Occipital lobe (tissue), 2 donors: ENCODE measurements around the gene RHAG. TPM values are rescaled to one million over a fixed set of nuclear protein-coding genes. Genes with fewer than 3 reads are reported as not detected.
"Not testable (repeated sequence)": the region's sequence is repeated elsewhere in the genome, so short reads cannot be mapped to it uniquely, and the experiment has no call there.

Experiments
- DNase-seq: peaks from one replicate; lab custom pipeline; 2025; lab: John Stamatoyannopoulos, UW
- total RNA-seq: library from RNA; depleted of rRNA; stranded (reverse); fragments of >200 nt; gene quantifications from one replicate; pipeline ENCODE4 v1.2.3, GENCODE V29; 2014

The RHAG gene
- total RNA-seq, result not detected

DNA sequence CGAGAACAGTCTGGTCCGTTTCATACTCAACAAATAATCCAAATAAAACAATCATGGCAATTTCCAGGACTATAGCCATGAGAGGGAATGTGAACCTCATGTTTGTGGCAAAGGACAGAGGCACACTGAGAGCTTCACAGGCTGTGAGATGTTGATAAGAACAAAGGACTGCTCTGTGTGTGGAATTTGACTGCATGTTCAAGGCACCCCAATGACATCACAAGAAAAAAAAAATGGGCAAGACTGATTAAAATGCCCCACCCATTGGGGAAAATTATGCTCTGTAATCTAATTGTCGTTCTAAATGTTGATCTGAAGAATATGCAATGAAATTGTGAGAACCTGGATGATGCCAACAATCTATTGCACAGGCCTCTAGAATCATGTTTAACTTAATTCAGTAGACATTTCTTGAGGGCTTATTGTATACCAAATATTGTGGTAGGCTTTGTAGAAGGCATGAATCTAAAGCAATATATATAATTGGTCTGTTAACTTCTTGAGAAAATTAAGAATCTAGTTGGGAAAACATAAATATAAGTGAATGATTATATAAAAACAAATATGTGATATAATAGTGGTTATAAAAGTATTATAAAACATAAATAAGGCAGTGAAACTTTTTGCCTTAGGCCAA is at the start of gene RHAG:
TSS of gene RHAG (minus strand) at position 127 of the 637 bp plus-strand sequence. CDS start at position 100, 27 bp downstream.
- no peak for DNase-seq

- no peak for DNase-seq
Observed at GRCh38 chr6:49676671-49677281, 40.1 kb upstream of the RHAG start.

DNA sequence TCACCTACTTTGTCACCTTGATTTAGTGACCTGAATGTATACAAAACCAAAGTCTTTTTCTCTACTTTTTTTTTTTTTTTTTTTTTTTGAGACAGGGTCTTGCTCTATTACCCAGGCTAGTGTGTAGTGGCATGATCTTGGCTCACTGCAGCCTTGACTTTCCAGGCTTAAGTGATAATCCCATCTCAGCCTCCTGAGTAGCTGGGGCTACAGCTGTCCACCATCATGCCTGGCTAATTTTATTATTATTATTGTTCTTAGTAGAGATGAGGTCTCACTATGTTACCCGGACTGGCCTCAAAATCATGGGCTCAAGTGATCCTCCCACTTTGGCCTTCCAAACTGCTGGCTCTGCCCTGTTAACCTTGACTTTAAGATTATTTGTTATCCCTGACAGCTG is 39.2 kb upstream of the RHAG start:
- no peak for DNase-seq

DNA sequence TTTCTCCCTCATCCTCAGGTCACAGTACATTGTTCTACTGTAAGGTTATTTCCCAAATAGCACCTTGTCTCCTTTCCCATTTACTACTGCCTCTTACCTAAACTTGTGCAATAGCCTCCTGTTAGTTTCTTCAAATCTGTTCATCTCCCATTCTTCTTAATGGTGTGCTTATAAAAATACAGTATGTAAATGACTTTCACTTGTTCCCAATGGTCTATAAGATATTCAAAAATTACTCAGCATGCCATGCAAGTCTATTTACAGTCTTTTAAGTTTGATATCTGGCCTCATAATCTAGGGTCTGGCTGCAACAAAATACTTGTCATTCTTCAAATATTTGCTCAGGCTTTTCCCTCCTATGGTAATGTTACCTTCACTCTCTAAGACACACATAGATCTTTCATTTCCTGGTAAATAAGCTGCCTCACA is 31.5 kb upstream of the RHAG start:
- no peak for DNase-seq

DNA sequence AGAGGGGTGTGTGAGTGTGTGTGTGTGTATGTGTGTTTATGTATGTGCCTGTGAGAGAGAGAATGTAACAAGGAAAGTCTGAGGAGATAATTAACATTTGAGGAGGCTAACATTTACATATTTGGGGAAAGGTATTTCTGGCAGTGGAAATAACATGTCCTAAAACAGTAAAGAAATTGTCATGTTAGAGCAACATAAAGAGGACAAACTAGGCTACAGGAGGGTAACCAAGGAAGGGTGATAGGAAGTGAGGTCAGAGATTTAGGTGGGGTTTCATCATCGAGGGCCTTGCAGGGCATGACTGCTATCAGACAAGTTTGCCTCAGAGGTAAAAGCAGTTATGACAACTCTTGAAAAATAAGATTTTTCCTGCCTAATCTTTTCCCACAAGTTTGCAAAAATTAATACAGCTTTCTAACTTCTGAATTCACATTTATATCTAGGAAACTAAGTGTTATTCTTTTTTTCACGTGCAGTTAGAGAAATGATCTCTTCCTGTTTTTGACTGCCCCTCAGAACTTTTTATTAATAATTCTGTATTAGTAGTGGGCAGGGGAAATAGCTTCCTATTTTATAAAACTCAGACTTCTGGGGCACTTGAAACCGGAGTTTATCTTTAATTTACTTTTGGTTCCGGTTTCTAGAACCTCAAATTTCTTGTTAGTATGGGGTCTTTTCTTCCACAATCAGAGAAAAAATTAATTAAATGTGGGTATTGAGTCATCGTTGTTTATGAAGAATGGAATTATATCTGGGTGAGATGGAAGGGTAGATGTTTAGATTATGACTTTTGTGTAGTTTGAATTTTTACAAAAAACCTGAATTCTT is 30.5 kb upstream of the RHAG start:
- no peak for DNase-seq

GRCh38 chr6:49666480-49666879 is 29.8 kb upstream of the RHAG start:
- DNase-seq, result no peak

DNA sequence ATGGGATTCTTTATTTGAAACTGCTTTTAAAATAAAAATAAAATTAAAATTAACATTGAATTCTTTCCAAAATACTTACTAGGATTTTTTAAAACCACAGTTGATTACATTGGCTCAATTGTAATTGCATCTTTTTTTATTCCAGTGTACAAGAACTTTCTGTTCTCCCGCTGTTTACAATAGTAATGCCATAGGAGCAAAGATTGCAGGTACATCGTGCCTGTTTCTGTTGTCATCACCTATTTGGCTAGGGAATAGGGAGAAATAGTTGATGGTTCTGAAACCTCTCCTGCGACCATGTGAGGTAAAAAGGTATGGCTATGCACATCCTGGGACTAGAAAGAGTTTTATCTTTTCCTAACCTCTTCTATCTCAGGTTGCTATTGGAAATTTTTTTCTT is 28.2 kb upstream of the RHAG start:
- DNase-seq, result no peak

DNA sequence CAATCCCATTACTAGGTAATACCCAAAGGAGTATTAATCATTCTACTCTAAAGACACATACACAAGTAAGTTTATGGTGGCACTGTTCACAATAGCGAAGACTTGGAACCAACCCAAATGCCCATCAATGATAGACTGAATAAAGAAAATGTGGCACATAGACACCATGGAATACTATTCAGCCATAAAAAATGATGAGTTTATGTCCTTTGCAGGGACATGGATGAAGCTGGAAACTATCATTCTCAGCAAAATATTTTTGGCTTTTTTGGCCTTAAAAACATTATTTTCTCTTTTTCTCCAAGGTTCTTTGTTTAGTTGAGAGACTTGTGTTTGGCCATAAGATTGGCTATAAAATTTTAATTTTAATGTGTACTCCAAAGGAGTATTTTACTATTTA is 27.4 kb upstream of the RHAG start:
- not testable (repeated sequence) for DNase-seq

GRCh38 chr6:49662892-49663261 is 26.2 kb upstream of the RHAG start:
- no peak for DNase-seq

DNA sequence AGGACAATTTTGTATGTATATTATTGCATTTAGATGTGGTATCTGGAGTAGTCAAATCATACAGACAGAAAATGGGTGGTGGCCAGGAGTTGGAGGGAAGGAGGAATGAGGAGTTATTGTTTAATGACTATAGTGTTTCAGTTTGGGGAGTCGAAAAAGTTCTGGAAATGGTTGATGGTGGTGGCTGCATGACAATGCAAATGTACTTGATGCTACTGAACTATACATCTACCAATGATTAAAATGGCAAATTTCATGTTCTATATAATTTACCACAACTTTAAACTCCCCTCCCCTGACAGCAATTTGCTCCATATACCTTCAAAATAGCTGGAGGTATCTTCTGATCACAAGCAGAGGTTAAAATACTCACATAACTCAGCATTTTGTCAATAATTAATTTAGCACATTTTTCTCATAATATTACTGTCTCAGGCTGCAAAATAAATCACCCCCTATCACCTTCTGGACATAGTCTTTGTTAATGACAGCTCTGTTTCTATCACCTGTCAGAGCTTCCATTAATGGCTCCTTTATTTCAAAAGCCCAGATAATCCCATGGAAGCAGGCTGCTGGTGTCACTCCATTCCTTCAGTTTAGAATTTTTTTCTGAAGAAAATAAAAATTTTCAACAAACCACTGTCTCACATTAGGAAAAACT is 25.7 kb upstream of the RHAG start:
- DNase-seq, result no peak

- no peak for DNase-seq
Observed at GRCh38 chr6:49653942-49654341, 17.3 kb upstream of the RHAG start.

DNA sequence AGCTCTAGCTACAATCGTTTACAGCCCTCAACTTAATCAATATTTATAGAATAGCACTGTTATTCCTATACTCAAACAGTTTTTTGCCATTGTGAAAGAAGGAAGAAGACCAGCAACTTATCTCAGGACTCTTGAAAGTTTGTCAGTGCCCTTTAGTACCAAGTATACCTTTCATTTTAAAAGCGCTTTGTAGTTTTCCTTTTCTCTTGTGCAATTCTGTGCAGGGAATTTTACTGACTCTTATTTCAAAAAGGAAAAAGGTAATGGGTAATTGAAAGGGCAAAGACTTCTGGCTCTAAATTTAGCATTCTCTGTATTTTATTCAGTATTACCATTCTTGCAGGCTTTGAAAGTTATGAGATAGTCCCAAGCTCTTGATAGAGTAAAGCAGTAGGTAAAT is 16.8 kb upstream of the RHAG start:
- no peak for DNase-seq

DNA sequence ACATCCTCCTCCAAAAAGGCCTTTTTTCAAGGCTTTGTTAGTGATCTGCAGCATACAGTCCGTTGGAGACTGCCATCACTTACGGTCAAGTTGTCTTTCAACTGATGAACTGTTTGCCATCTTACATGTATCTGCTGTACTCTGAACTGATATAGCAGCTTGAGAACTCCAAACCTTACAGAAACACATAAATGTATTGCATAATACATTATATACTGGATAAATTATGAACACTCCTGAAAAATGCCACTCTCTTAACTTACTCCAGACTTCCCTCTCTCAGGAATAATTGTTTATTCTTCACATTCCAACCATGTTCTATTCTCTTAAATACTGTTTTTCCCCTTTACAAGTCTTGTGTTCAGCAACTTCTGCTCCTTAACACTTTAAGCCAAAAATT is 14.6 kb upstream of the RHAG start:
- DNase-seq, result no peak

- DNase-seq, result no peak
Observed at GRCh38 chr6:49649988-49650387, 13.3 kb upstream of the RHAG start.

DNA sequence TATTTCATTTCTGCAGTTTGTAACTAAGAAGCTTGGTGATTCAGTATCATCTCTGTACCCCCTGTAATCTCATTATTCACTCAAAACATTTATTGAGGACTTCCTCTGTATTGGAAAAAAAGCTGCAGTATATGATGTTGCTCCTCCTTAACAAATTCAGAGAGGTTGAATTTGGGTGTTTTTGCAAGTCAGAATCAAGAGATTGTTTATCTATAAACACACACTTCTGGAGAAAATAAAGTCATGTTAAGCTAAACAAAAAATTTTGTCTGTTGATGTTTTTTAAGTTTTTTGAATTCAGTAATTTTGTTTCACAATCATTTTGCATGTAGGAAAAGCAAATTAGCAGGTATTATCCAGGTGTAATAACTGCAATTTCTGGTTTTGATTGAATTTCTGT is 11.4 kb upstream of the RHAG start:
- DNase-seq, result no peak

- DNase-seq, result no peak
Observed at GRCh38 chr6:49647476-49647875, 10.8 kb upstream of the RHAG start.

DNA sequence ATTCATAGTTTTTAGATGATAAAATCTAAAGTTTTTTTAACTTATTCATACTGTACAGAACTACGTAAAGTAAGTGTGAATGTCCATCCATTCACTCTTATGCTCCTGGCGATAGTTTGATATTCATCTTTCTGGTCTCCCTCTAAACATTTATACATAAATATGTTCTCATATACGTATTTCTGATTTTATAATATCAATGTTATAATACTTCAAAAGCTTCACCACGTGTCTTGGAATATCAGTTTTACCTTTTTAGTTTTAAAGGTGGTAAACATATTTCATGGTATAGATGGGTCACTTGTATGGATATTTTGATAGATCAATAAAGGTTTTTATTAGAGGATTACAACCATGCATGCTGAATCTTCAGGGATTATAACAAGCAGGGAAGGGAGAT is 10.3 kb upstream of the RHAG start:
- DNase-seq, result no peak

DNA sequence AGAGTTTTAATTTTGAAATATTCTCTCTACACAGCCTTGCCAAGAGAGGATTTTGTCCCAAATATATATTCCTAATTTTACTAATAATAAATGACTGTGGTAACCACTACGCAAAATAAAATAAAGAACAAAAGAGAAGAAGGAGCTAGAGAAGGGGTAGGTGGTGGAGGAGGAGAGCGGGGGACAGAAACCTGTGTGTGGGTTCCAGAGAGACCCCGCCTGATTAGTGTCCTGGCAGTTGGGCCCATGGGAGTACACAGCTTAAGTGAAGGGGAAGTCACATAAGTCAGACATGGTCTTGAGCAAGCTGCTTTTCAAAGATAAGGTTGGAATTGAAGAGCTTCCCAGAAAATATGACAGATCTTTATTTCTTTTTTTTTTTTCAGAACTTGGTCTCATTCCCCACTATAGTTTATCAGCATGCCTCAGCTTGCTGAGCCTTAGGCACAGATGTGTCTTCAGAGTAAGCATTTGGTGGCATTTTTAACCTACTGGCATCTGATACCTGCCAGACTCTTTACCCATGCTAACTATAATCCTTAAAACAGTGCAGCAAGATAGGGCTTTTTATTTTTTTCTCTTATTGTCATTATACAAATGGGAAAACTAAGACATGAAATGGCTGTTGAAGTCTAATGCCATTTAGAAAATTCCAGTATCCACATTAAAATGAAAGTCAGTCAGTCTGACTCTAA is 9.6 kb upstream of the RHAG start:
- DNase-seq, result no peak

DNA sequence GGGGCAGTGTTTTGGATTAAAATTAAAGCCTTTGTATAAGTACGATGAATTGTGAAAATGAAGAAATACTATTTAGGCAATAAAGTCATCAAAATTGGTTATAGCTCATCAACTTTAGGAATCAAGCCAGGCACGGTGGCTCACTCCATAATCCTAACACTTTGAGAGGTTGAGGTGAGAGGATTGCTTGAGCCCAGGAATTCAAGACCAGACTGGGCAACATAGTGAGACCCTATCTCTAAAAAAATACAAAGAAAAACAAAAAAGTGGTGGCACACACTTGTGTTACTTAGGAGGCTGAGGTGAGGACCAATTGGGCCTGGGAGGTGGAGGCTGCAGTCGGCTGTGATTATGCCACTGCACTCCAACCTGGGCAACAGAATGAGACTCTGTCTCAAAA is 8.5 kb upstream of the RHAG start:
- DNase-seq, result no peak

DNA sequence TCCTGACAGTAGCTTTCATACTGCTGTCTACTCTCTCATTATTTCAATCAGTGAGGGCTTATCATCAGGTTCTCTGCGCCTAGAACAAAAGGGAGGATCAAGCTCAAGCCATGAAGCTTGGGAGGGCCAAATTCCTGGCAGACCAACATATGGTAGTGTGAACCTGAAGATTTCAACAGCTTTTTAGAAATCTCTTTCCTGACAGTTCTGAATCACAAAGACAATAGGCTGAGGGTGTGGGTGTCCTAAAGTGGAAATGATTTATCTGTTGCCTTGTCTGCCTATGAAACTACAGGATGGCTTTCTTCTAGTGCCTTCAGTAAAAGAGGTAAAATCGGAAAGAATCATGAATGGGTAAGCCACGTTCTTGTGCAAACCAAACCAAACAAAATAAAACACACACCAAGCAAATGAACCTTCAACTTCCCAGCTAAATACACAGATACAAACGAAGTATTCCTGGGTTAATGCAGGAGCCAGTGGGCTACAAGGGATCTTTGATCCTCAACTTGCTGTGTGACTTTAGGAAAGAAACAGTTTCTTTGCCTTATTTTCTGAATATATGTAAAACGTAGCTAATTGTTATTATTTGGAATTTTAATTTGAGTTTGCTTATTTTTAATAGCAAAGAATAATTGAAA is 2.7 kb upstream of the RHAG start:
- DNase-seq, result no peak

GRCh38 chr6:49637350-49637731 is 702 bp upstream of the RHAG start:
- no peak for DNase-seq
